ENCODE measurements around the gene COG8.

Gene COG8

DNA sequence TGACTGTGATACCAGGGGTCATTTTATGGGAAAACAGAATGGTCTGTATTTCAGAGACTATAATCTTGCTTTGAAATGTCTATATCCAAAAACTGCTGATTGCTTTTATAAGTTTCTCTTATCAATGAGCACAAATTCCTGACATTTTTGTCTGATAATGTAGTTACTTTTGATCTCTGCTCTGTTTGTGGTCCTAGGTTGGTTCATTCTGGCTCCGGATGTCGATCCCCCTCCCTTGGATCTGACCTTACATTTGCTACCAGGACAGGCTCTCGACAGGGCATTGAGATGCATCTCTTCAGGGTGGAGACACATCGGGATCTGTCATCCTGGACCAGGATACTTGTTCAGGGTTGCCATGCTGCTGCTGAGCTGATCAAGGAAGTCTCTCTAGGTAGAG, 55.5 kb downstream of the COG8 start:
- DNase-seq = no peak

DNA sequence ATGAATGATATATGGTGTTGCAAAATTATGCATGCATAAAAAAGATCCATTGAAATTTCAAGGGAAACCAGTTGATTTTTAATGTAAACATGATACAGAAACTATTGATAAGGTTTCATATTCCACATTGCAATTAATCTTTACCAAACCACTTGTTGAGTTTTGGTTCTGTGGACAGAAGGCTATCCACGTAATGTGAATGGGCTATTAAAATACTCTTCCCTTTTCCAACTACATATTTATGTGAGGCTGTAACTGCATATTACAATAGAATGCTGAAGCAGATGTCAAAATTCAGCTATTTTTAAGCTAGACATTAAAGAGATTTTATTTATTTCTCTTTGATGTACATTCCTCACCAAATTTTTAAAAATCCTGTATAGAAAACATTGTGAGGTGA, 62.0 kb downstream of the COG8 start:
- no peak for DNase-seq

Measured in suppressor macrophage treated with lipopolysaccharide for 4 hours (primary cell).